HCT116 (cell line): ENCODE measurements around the gene MTX2. TPM values are rescaled to one million over a fixed set of nuclear protein-coding genes. Genes with fewer than 3 reads are reported as not detected.

ENCODE experiments used
- ATAC-seq: fragments of 200-7000 bp; cut with Tn5 transposase; 2 replicates; pipeline ENCODE4 v1.9.1; 2020; ENCODE audit warnings: mild to moderate bottlenecking, moderate library complexity
- Bru-seq: library from RNA; stranded (reverse); fragments of 400-500 nt; gene quantifications from one replicate; lab custom pipeline; 2021; lab: Mats Ljungman, UMichigan
- BruChase-seq, 2 experiments: library from RNA; stranded (reverse); fragments of 400-500 nt; gene quantifications; one replicate each; lab custom pipeline; 2021; lab: Mats Ljungman, UMichigan
- BruUV-seq: library from RNA; stranded (reverse); fragments of 400-500 nt; replicated peaks from 2 replicates; lab custom pipeline; 2021; lab: Mats Ljungman, UMichigan
- CTCF ChIA-PET: fragments of 300-600 bp; sonication (Branson Sonifier 250); formaldehyde crosslinking; loops from one replicate; lab custom pipeline; 2021; ENCODE audit warnings: antibody characterized with exemption; lab: Charles Lee
- POLR2A ChIA-PET: fragments of 300-600, 350-600 bp; sonication (Branson Sonifier 250); formaldehyde crosslinking; loops from one replicate; lab custom pipeline; 2021; ENCODE audit warnings: antibody characterized with exemption; lab: Charles Lee
- RAD21 ChIA-PET, 2 experiments: fragments of 300-600 bp; sonication (Branson Sonifier 250); formaldehyde crosslinking; loops; one replicate each; lab custom pipeline; 2023; ENCODE audit warnings: low total read pairs in 2 of 2; ENCODE audit not compliant: uncharacterized antibody in 2 of 2, unreplicated experiment in 2 of 2, low non-redundant PET in 1 of 2; lab: Charles Lee
- DNase-seq: peaks from one replicate; pipeline ENCODE4 v3.0.0-alpha.2; 2010; ENCODE audit warnings: low read depth, low spot score
- H2AFZ ChIP-seq: fragments of 200-600 bp; shearing (Covaris generic), sonication (generic); 2 replicates; pipeline ENCODE4 v1.6.1; 2017; ENCODE audit warnings: low read depth, mixed run types, mixed read lengths, antibody characterized with exemption, low read length; ENCODE audit not compliant: poor library complexity, severe bottlenecking
- H3K27ac ChIP-seq: 2 replicates; pipeline ENCODE4 v1.5.1; 2012; ENCODE audit warnings: low read depth, low read length
- H3K27me3 ChIP-seq: fragments of 200-600 bp; sonication (generic); 2 replicates; pipeline ENCODE4 v1.6.1; 2016; ENCODE audit warnings: mixed run types, low read length, mixed read lengths; ENCODE audit not compliant: insufficient read depth
- H3K36me3 ChIP-seq, 2 experiments: fragments of 200-500 bp in 1 of 2; fragments of 200-600 bp in 1 of 2; sonication (Bioruptor generic) in 1 of 2; sonication (generic) in 1 of 2; 2 replicates each; pipeline versions ENCODE4 v1.5.1 to v1.6.1; 2014 to 2016; ENCODE audit warnings: low read length in 2 of 2, inconsistent platforms in 1 of 2, mixed read lengths in 1 of 2, mixed run types in 1 of 2; ENCODE audit not compliant: insufficient read depth in 2 of 2, control insufficient read depth in 1 of 2
- H3K4me1 ChIP-seq, 2 experiments: fragments of 200-600 bp in 1 of 2; sonication (generic) in 1 of 2; 2 replicates each; pipeline versions ENCODE4 v1.5.1 to v1.6.1; 2012 to 2017; ENCODE audit warnings: low read length in 2 of 2, inconsistent platforms in 1 of 2, mild to moderate bottlenecking in 1 of 2, mixed read lengths in 1 of 2, mixed run types in 1 of 2, moderate library complexity in 1 of 2; ENCODE audit not compliant: insufficient read depth in 2 of 2, control insufficient read depth in 1 of 2
- H3K4me2 ChIP-seq: fragments of 200-600 bp; sonication (generic); 2 replicates; pipeline ENCODE4 v1.6.1; 2017; ENCODE audit warnings: mixed run types, low read length, mixed read lengths
- H3K4me3 ChIP-seq, 2 experiments: fragments of 200-600 bp in 1 of 2; sonication (generic) in 1 of 2; replicated peaks in 1 of 2; 2 replicates each; pipeline ENCODE4 v1.5.1; 2011 to 2016; ENCODE audit warnings: low read length in 2 of 2, control low read depth in 1 of 2, low read depth in 1 of 2, mild to moderate bottlenecking in 1 of 2, mixed read lengths in 1 of 2, mixed run types in 1 of 2
- H3K79me2 ChIP-seq: fragments of 200-600 bp; sonication (generic); 2 replicates; pipeline ENCODE4 v1.6.1; 2017; ENCODE audit warnings: mild to moderate bottlenecking, mixed run types, low read length, moderate library complexity, mixed read lengths; ENCODE audit not compliant: insufficient read depth
- H3K9ac ChIP-seq: fragments of 200-600 bp; sonication (generic); 2 replicates; pipeline ENCODE4 v1.6.1; 2016; ENCODE audit warnings: low read length, mixed read lengths
- H3K9me2 ChIP-seq: fragments of 200-600 bp; sonication (generic), shearing (Covaris generic); 2 replicates; pipeline ENCODE4 v1.6.1; 2017; ENCODE audit warnings: mixed run types, mild to moderate bottlenecking, moderate library complexity; ENCODE audit not compliant: insufficient read depth
- H3K9me3 ChIP-seq, 2 experiments: fragments of 200-500 bp in 1 of 2; fragments of 200-600 bp in 1 of 2; sonication (Bioruptor generic) in 1 of 2; sonication (generic) in 1 of 2; 2 replicates each; pipeline ENCODE4 v1.6.1; 2014 to 2017; ENCODE audit warnings: low read length in 2 of 2, mixed read lengths in 2 of 2, inconsistent platforms in 1 of 2, low read depth in 1 of 2, mild to moderate bottlenecking in 1 of 2, mixed run types in 1 of 2, moderate library complexity in 1 of 2; ENCODE audit not compliant: control insufficient read depth in 1 of 2, insufficient read depth in 1 of 2
- H4K20me1 ChIP-seq: fragments of 200-600 bp; sonication (generic), shearing (Covaris generic); 2 replicates; pipeline ENCODE4 v1.6.1; 2017; ENCODE audit warnings: mixed run types, mild to moderate bottlenecking, moderate library complexity; ENCODE audit not compliant: insufficient read depth
- CBX3 ChIP-seq: IDR thresholded peaks from 2 replicates; pipeline ENCODE4 v1.6.1; 2012; ENCODE audit warnings: low read depth
- CTCF ChIP-seq, 3 experiments: fragments of 200-600 bp in 1 of 3; sonication (generic) in 1 of 3; IDR thresholded peaks in 2 of 3; conservative IDR thresholded peaks in 1 of 3; 2 replicates each; pipeline ENCODE4 v1.5.1; 2012 to 2017; ENCODE audit warnings: low read depth in 2 of 3, low read length in 2 of 3, antibody characterized with exemption in 1 of 3, borderline replicate concordance in 1 of 3, control low read depth in 1 of 3, mild to moderate bottlenecking in 1 of 3, mixed read lengths in 1 of 3, mixed run types in 1 of 3, moderate library complexity in 1 of 3; ENCODE audit not compliant: insufficient read depth in 1 of 3
- EGR1 ChIP-seq: IDR thresholded peaks from 2 replicates; pipeline ENCODE4 v1.6.1; 2012; ENCODE audit warnings: low read depth
- EZH2phosphoT487 ChIP-seq: fragments of 200-600 bp; IDR thresholded peaks from 2 replicates; pipeline ENCODE4 v1.6.1; 2018; ENCODE audit warnings: antibody characterized with exemption, borderline replicate concordance
- FOSL1 ChIP-seq: IDR thresholded peaks from 2 replicates; pipeline ENCODE4 v1.6.1; 2012; ENCODE audit warnings: low read depth
- JUND ChIP-seq: IDR thresholded peaks from 2 replicates; pipeline ENCODE4 v1.6.1; 2012
- MAX ChIP-seq: IDR thresholded peaks from 2 replicates; pipeline ENCODE4 v1.6.1; 2012
- POLR2A ChIP-seq: IDR thresholded peaks from 2 replicates; pipeline ENCODE4 v1.7.0; 2011; ENCODE audit warnings: borderline replicate concordance; ENCODE audit not compliant: insufficient read depth, insufficient read length; ENCODE audit errors: extremely low read depth
- POLR2AphosphoS5 ChIP-seq: IDR thresholded peaks from 2 replicates; pipeline ENCODE4 v1.6.1; 2011; ENCODE audit warnings: mild to moderate bottlenecking, low read depth, low read length, moderate library complexity
- REST ChIP-seq: IDR thresholded peaks from 2 replicates; pipeline ENCODE4 v1.6.1; 2012; ENCODE audit warnings: low read depth
- SIN3A ChIP-seq: IDR thresholded peaks from 2 replicates; pipeline ENCODE4 v1.6.1; 2012; ENCODE audit warnings: low read depth
- SP1 ChIP-seq: IDR thresholded peaks from 2 replicates; pipeline ENCODE4 v1.6.1; 2012; ENCODE audit warnings: low read depth
- SRF ChIP-seq: IDR thresholded peaks from 2 replicates; pipeline ENCODE4 v1.6.1; 2012; ENCODE audit warnings: low read depth
- TCF7L2 ChIP-seq: IDR thresholded peaks from 2 replicates; pipeline ENCODE4 v1.7.0; 2011; ENCODE audit warnings: borderline replicate concordance, inconsistent platforms; ENCODE audit not compliant: insufficient read depth, insufficient read length; ENCODE audit errors: extremely low read depth
- ZBTB33 ChIP-seq: IDR thresholded peaks from 2 replicates; pipeline ENCODE4 v1.6.1; 2011; ENCODE audit warnings: mild to moderate bottlenecking, low read length, moderate library complexity; ENCODE audit not compliant: insufficient replicate concordance; ENCODE audit errors: extremely low read depth
- ZFX ChIP-seq: fragments of 450-650 bp; IDR thresholded peaks from 2 replicates; pipeline ENCODE4 v1.6.1; 2017
- intact Hi-C: fragments of 100-400 bp; cut with micrococcal nuclease; formaldehyde crosslinking; loops from 2 replicates; pipeline ENCODE4 v1.10.0; 2022
- long read RNA-seq: library from polyadenylated mRNA; unstranded; transcript quantifications from one replicate; pipeline ENCODE4 v2.0.0, GENCODE V29; 2021; ENCODE audit not compliant: unreplicated experiment
- polyA plus RNA-seq: library from polyadenylated mRNA; unstranded; fragments of >200 nt; gene quantifications from 2 replicates; pipeline ENCODE4 v1.2.1, GENCODE V29; 2012; ENCODE audit warnings: missing spikeins
- total RNA-seq: library from RNA; stranded (reverse); gene quantifications from one replicate; pipeline ENCODE4 v1.2.1, GENCODE V29; 2021; ENCODE audit not compliant: unreplicated experiment

Gene MTX2
- 38.9 TPM for total RNA-seq
- polyA plus RNA-seq, result 30.0 and 42.3 TPM in 2 replicates
- percentile 89 among the genes with signal in this experiment for Bru-seq, nascent RNA
- BruChase-seq, experiment 1, labeled RNA remaining after a 6-hour chase, result percentile 82 among the genes with signal in this experiment
- percentile 94 among the genes with signal in this experiment for BruChase-seq, experiment 2, labeled RNA remaining after a 2-hour chase
- long read RNA-seq, transcript MTX2-201 (10 exons, 1,364 nt), result major isoform, 46 of 80 reads
- long read RNA-seq, transcript MTX2-202 (11 exons, 1,592 nt), result minor isoform, 7 of 80 reads
- long read RNA-seq, partial matches to known transcripts, result 10 of 80 reads
- long read RNA-seq, other reads (novel, unspliced or antisense), result 17 of 80 reads

- H3K4me2 ChIP-seq, result peak within 1 kb of the TSS; percentile 90
- H2AFZ ChIP-seq, result peak within 1 kb of the TSS; percentile 89
- DNase-seq, result peak; percentile 57
- peaks cover 0 to 12% of the 10 kb centered on the region in 2 experiments; a peak in 2 of 4 replicates for H3K4me1 ChIP-seq
- peak within 1 kb of the TSS; percentile 96 for H3K9ac ChIP-seq
- ChIA-PET CTCF (no interaction called here), RAD21 (no interaction called here), POLR2A (interaction anchor here (1.1 kb wide), 1 partner anchor 285 kb away, joined by 4 read pairs; no protein-coding TSS in a partner anchor)
- H3K9me3 ChIP-seq, result no peaks in the 10 kb centered on the region
- peak within 1 kb of the TSS; percentile 81 to 96 for H3K4me3 ChIP-seq
- TSS peak; percentile 49 for BruUV-seq
- H3K27me3 ChIP-seq, result no peaks in the 10 kb centered on the region
- no peaks in the 10 kb centered on the region for H3K36me3 ChIP-seq
- intact Hi-C loops, result no loop called here
- H3K79me2 ChIP-seq, result peaks cover 52% of the 10 kb centered on the region
- no peaks in the 10 kb centered on the region for H3K9me2 ChIP-seq
- 0 out of 2 replicates have a peak, but pooled peaks cover 3% of the 10 kb centered on the region for H4K20me1 ChIP-seq
- H3K27ac ChIP-seq, result peak within 1 kb of the TSS; percentile 89
- peak; percentile 94 for ATAC-seq
- TF ChIP-seq CTCF (IDR thresholded peaks at IDR 0.05 in 2 of 3, conservative IDR thresholded peaks at IDR 0.05 in 1 of 3; ENCODE audit: borderline replicate concordance in 1 of 3, insufficient read depth in 1 of 3, low read depth in 2 of 3, low read length in 2 of 3) (0 out of 6 replicates have a peak, but pooled peaks of 1 of the 3 experiments have one; percentile 7), ZBTB33 (no peak), TCF7L2 (peak; percentile 36), SIN3A (peak; percentile 87), FOSL1 (no peak), SRF (peak; percentile 39; the same call in 1 of the 2 replicates), EZH2phosphoT487 (no peak), POLR2A (peak; percentile 39), ZFX (peak; percentile 96), JUND (no peak), MAX (peak; percentile 66), POLR2AphosphoS5 (peak; percentile 94), EGR1 (peak; percentile 88), CBX3 (no peak; the same call in 1 of the 2 replicates), REST (no peak), SP1 (no peak)
Observed at GRCh38 chr2:176269319-176270099, at the start of gene MTX2. TSS of gene MTX2 (plus strand) at chr2:176269442. CDS start at chr2:176269630, 188 bp downstream.
